K562 (cell line): ENCODE results near the gene MRPL54. TPM values are rescaled to one million over a fixed set of nuclear protein-coding genes. Genes with fewer than 3 reads are reported as not detected.

Experiments used
- LEF1 ChIP-seq: fragments of 450-650 bp; IDR thresholded peaks from 2 replicates; pipeline ENCODE4 v1.6.1; 2016; ENCODE audit warnings: mild to moderate bottlenecking
- NR2C1 ChIP-seq, 2 experiments: fragments of 450-650 bp; IDR thresholded peaks; 2 replicates each; pipeline ENCODE4 v1.6.1; 2017; ENCODE audit warnings: mild to moderate bottlenecking in 2 of 2, antibody characterized with exemption in 1 of 2, inconsistent platforms in 1 of 2, missing compliant biosample characterization in 1 of 2, missing genetic modification characterization in 1 of 2
- polyA plus RNA-seq, 8 experiments: library from polyadenylated mRNA; depleted of rRNA in 4 of 8; stranded (reverse) in 5 of 8; unstranded in 3 of 8; fragments of >200 nt; fragmentation: Nextera tagmentation in 2 of 8; fragmentation: Illumina TruSeq in 1 of 8; extraction: Ambion mirVana in 2 of 8; extraction: Trizol in 1 of 8; gene quantifications; 2 replicates each; pipeline versions ENCODE4 v1.2.1 to v1.2.3, GENCODE V29; 2011 to 2014; ENCODE audit warnings: inconsistent platforms in 1 of 8, missing spikeins in 1 of 8
- total RNA-seq, 7 experiments: library from RNA; depleted of rRNA in 6 of 7; stranded (reverse); fragments of >200 nt in 6 of 7; fragmentation: Illumina TruSeq in 2 of 7; extraction: Trizol in 2 of 7; gene quantifications; 2 replicates each; pipeline versions ENCODE4 v1.2.1 to v1.2.3, GENCODE V29; 2011 to 2021; ENCODE audit warnings: low replicate concordance in 1 of 7
- TF ChIP-seq, protein P1 (sequence below): fragments of 450-650 bp; IDR thresholded peaks from 2 replicates; pipeline ENCODE4 v1.6.1; 2018; ENCODE audit not compliant: partially characterized antibody
- TF ChIP-seq, protein P2 (sequence below): sonication (generic); formaldehyde crosslinking; IDR thresholded peaks from 2 replicates; pipeline ENCODE4 v1.8.0; 2022; ENCODE audit warnings: missing genetic modification reagents, mild to moderate bottlenecking, moderate library complexity, borderline replicate concordance
- TF ChIP-seq, protein P3 (sequence below), 2 experiments: fragments of 450-650 bp; formaldehyde crosslinking in 1 of 2; IDR thresholded peaks; 2 replicates each; pipeline versions ENCODE4 v1.4.0 to v1.6.1; 2014 to 2020; ENCODE audit warnings: mild to moderate bottlenecking in 2 of 2, borderline replicate concordance in 1 of 2, low read depth in 1 of 2

MRPL54 gene
- total and polyA plus RNA-seq, 9 of the 15 experiments (the other 6 are each of a cell fraction or from before 2014, with no cell fraction given): 3.5 to 120 (median 56.9) TPM

DNA sequence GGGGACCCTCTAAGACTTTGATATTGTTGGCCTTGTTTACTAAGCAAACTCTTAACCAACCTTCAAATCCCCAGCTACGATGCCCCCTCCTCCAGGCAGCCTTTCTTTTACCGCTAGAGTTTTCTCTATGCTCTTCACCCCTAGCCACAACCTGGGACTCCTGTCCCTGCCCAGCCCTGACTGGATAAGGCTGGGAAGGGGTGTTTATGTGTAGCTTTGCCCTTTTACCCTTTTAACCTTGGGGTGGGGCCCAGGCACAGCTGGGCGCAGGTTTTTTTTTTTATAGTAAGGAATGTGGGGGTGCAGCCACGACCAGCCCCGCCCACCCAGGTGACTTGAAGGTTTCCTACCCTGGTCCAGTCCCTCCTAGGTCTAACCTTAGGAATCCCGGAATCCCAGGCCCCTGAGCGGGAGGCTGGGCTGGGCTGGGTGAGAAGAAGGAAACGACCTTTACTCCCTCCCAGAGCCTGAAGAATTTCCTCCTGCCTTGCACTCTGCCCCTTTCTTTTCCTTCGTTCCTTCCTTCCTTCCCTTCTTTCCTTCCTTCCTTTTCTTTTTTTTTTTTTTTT is 42.0 kb upstream of the MRPL54 start (continued):
- TF ChIP-seq, protein P1, sequence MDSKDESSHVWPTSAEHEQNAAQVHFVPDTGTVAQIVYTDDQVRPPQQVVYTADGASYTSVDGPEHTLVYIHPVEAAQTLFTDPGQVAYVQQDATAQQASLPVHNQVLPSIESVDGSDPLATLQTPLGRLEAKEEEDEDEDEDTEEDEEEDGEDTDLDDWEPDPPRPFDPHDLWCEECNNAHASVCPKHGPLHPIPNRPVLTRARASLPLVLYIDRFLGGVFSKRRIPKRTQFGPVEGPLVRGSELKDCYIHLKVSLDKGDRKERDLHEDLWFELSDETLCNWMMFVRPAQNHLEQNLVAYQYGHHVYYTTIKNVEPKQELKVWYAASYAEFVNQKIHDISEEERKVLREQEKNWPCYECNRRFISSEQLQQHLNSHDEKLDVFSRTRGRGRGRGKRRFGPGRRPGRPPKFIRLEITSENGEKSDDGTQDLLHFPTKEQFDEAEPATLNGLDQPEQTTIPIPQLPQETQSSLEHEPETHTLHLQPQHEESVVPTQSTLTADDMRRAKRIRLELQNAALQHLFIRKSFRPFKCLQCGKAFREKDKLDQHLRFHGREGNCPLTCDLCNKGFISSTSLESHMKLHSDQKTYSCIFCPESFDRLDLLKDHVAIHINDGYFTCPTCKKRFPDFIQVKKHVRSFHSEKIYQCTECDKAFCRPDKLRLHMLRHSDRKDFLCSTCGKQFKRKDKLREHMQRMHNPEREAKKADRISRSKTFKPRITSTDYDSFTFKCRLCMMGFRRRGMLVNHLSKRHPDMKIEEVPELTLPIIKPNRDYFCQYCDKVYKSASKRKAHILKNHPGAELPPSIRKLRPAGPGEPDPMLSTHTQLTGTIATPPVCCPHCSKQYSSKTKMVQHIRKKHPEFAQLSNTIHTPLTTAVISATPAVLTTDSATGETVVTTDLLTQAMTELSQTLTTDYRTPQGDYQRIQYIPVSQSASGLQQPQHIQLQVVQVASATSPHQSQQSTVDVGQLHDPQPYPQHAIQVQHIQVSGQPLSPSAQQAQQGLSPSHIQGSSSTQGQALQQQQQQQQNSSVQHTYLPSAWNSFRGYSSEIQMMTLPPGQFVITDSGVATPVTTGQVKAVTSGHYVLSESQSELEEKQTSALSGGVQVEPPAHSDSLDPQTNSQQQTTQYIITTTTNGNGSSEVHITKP: peak; percentile 31
- TF ChIP-seq, protein P2, sequence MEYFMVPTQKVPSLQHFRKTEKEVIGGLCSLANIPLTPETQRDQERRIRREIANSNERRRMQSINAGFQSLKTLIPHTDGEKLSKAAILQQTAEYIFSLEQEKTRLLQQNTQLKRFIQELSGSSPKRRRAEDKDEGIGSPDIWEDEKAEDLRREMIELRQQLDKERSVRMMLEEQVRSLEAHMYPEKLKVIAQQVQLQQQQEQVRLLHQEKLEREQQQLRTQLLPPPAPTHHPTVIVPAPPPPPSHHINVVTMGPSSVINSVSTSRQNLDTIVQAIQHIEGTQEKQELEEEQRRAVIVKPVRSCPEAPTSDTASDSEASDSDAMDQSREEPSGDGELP (CRISPR knock-in tag): peak; percentile 57
- TF ChIP-seq, protein P3, sequence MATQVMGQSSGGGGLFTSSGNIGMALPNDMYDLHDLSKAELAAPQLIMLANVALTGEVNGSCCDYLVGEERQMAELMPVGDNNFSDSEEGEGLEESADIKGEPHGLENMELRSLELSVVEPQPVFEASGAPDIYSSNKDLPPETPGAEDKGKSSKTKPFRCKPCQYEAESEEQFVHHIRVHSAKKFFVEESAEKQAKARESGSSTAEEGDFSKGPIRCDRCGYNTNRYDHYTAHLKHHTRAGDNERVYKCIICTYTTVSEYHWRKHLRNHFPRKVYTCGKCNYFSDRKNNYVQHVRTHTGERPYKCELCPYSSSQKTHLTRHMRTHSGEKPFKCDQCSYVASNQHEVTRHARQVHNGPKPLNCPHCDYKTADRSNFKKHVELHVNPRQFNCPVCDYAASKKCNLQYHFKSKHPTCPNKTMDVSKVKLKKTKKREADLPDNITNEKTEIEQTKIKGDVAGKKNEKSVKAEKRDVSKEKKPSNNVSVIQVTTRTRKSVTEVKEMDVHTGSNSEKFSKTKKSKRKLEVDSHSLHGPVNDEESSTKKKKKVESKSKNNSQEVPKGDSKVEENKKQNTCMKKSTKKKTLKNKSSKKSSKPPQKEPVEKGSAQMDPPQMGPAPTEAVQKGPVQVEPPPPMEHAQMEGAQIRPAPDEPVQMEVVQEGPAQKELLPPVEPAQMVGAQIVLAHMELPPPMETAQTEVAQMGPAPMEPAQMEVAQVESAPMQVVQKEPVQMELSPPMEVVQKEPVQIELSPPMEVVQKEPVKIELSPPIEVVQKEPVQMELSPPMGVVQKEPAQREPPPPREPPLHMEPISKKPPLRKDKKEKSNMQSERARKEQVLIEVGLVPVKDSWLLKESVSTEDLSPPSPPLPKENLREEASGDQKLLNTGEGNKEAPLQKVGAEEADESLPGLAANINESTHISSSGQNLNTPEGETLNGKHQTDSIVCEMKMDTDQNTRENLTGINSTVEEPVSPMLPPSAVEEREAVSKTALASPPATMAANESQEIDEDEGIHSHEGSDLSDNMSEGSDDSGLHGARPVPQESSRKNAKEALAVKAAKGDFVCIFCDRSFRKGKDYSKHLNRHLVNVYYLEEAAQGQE (IDR thresholded peaks at IDR 0.05; ENCODE audit: borderline replicate concordance): peak; percentile 36; the same call in 1 of the 2 replicates
- TF ChIP-seq, protein P3 (CRISPR knock-in tag; IDR thresholded peaks at IDR 0.05; ENCODE audit: low read depth): no peak
- TF ChIP-seq NR2C1 (IDR thresholded peaks at IDR 0.05): no peak; the same call in 1 of the 2 replicates
- peak; percentile 10; the same call in 1 of the 2 replicates for TF ChIP-seq NR2C1 (tag; IDR thresholded peaks at IDR 0.05)
- no peak for TF ChIP-seq LEF1
